Pulmonary artery endothelial cell (primary cell): ENCODE measurements around the gene KCNG2. TPM values are rescaled to one million over a fixed set of nuclear protein-coding genes. Genes with fewer than 3 reads are reported as not detected.
"Not testable (repeated sequence)": the region's sequence is repeated elsewhere in the genome, so short reads cannot be mapped to it uniquely, and the experiment has no call there.

Source experiments
- DNase-seq: peaks from one replicate; pipeline ENCODE4 v3.0.0-alpha.2; 2011; ENCODE audit warnings: low read depth, low spot score
- total RNA-seq: library from RNA; depleted of rRNA; stranded (reverse); fragments of >200 nt; gene quantifications from 2 replicates; pipeline ENCODE4 v1.2.3, GENCODE V29; 2014

KCNG2 gene
- total RNA-seq, 1 donor from 2014 or later = not detected

DNA sequence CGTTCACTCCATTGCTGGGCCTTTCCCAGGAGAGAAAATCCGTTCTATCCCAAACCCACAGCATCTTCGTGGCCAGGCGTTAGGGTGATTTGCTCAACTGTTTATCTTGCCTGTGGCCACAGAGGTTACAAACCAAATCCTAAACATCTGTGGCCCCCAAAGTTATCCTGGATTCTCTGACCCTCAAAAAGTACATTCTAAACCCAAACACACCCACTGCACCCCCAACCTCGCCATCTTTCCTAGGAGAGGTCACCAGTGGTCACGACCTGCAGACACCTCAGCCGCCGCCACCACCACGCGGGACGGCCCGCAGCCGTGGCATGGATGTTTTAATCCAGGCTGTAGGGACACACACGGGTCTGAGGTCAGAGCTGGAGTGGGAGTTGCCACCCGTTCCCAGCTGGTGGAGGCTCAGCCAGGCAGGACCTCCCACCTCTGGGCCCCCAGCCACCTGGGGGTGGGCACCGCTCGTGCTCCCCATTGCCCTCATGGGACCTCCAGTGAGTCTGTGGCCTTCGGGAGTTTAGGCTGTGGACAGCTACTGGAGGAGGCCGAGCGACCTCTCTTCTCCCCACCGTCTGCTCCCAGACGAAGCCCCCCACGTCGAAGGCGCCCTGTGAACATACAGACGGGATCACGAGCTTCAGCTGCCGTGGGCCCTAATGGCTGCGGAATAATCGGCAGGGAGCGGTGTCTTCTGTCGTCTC lies 72.0 kb downstream of the KCNG2 start:
- no peak for DNase-seq

DNA sequence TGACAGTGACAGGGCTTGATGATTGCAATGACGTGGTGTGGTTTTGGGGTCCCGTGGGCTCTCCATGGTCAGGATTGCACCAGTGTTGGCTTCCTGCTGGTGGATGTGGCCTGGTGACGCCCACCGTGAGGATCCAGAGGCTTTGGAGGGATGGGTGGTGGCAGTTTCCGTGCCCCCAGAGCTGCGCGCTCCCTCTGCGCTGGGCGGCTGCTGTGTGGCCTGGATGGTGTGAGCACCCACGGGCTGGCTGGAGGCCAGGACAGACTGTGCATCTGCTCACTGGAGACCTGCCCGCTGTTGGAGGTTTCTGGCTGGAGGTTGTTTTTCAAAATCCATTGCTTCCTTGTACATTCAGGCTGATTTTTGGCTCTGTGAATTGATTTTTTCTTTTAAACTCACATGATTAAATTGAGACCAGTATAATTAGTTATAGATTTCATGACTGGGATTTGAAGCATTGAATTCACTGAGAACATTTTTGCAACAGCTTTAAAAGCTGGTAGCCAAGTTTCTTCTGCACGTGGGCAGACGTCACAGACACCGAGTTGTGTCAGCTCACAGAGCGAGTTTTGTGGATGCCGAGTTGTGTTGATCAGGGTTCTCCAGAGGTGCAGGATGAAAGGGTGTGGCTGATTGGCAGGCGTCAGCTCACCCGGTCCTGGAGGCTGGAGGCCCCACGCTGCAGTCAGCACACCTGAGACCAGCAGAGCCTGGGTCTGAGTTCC lies 72.7 kb downstream of the KCNG2 start:
- DNase-seq = no peak

DNA sequence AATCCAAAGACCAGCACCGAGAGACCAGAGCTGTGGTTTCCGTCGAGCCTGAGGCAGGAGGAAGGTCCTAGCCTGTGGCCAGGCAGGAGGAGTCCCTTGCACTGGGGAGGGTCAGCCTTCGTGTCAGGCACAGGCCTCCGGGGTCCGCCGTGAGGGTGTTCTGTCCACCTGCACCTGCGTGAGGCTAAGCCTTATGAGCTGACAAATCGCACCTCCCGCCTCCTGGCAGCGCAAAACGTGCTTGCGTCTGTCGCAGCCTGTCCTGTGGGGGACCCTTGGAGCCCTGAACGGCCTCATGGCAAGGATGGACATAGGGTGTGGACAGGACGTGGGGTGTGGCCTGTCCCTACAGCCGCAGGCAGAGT lies 73.3 kb downstream of the KCNG2 start:
- DNase-seq = no peak

- DNase-seq = no peak
These were observed 73.8 kb downstream of the KCNG2 start for GRCh38 chr18:79871481-79872091.

GRCh38 chr18:79872527-79873444 lies 75.0 kb downstream of the KCNG2 start:
- no peak for DNase-seq

DNA sequence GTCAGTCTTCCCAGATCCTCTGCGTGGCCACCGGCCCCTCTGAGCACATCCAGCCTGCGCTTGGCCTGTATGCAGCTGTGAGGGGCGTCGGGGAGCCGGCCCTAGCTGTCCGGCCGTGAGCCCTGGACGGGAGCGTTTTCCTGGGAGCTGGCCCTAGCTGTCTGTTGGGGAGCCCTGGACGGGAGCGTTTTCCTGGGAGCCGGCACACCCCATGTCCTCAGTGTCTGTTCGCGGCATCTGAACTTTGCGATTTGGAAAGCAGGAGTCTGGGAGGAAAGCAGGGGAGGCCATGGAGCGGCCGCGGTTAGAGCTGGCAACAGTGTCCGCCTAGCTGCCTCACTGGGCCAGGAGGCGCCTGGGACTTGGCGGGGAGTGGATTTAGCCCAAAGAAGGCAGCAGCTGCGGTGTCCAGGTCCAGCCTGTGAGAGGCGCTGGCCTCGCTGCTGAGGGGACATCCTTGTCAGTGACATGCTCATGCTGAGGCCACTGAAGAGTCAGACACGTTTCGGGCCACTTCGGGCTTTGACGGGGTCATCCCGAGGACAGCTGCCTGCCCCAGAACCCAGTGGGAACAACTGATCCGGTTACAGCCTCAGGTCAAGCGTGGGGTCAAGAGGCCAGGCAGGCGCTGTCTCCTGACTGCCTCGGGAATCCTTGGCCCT lies 75.8 kb downstream of the KCNG2 start:
- no peak for DNase-seq

GRCh38 chr18:79874553-79875530 lies 77.1 kb downstream of the KCNG2 start:
- no peak for DNase-seq

GRCh38 chr18:79875531-79875919 lies 77.8 kb downstream of the KCNG2 start:
- DNase-seq = no peak

DNA sequence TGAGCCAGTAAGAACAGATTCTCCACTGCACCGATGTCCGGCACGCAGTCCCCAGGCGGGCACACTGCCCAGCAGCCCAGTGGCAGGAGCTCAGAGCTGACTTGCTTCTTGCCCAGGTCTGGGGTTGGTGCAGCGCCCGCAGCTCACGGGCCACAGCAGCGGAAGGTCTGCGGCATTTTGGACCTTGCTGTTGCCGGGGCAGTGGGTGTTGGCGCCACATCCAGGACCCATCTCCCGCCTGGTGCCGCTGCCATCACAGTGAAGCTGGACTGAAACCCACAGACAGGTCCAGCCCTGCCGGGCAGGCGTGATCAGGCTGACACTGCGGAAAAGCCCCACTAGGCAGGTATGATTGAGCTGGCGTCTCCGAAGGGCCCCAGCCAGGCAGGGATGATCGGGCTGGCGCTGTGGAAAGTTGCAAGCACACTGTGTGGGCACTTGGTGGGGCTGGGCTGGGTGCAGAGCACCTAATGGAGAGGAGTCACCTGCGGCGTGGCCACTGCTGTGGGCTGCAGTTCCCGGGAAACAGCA lies 78.3 kb downstream of the KCNG2 start:
- DNase-seq = no peak

DNA sequence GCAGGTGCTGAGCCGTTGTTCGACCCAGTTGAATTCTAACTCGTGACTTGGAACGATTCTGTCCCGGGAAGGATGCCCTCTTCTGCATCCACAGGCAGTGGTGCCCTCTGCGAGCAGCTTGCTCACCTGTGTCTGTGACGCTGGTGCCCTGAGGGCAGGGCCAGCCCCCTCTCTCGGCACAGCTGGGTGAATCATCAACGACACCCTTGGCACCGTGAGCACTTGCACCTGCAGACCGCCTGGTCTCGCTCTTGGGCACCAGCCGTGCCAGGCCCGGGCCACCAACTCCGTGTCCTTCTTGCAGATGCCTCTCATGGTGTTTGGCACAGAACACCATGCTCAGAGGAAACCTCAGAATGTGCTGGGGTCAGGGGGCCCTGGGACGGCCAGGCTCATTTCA lies 78.8 kb downstream of the KCNG2 start:
- DNase-seq = no peak

GRCh38 chr18:79877163-79878091 lies 79.7 kb downstream of the KCNG2 start:
- DNase-seq = no peak

DNA sequence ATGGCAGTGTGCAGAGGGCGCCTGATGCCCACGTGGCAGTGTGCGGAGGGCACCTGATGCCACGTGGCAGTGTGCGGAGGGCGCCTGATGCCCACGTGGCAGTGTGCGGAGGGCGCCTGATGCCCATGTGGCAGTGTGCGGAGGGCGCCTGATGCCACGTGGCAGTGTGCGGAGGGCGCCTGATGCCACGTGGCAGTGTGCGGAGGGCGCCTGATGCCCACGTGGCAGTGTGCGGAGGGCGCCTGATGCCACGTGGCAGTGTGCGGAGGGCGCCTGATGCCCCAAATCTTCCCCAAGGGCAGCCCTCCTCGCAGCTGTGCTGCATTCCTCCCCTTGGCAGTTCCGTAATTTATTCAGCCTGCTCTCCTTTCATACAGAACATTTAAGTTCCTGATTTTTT lies 80.5 kb downstream of the KCNG2 start:
- not testable (repeated sequence) for DNase-seq

DNA sequence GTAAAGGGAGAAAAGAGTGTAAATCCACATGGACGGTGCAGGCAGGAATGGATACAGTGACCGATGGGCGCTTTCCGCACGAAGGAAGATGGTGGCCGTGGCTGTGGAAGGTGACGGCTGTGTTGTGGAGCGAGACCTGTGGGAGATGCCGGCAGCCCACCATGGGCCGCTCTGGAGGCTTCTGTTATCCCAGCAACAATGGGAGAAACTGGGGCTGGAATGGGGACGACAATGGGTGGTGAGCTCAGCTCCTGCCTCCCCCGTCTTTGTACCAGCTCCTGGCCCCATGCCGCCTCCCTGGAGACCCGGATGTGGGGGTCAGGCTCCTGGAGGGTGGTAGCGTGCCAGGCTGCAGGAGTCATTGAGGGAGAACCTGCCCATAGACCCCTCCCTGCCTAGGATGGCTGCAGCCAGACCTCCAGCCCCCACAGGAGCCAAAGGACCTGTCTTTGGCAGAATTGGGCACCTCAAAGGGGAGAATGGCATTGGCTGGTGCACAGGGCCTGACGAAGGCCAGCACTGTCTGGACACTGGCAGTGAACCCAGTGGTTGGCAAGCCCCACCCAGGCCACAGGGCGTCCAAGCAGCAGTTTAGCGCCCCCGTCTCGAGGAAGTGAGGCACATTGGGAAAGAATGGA lies 81.1 kb downstream of the KCNG2 start:
- DNase-seq = no peak

DNA sequence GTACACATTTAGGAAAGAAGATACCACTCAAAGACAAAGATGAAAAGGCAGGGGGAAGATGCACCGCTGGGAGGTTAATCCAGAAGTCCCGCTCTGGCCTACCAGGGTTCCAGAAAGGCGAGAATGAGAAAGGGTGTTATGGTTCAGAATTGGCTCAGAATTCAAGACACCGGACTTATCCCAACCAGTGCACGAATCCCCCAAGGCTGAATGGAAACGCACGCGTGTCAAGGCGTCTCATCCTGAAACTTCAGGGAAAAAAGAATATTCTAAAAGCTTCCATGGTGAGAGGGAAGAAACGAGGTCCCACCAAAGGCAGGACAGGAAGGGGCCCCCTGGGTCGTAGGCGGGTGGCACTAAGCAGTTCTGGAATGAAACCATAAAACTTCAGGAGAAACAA lies 81.8 kb downstream of the KCNG2 start:
- no peak for DNase-seq

GRCh38 chr18:79881695-79882094 lies 84.0 kb downstream of the KCNG2 start:
- DNase-seq = no peak

DNA sequence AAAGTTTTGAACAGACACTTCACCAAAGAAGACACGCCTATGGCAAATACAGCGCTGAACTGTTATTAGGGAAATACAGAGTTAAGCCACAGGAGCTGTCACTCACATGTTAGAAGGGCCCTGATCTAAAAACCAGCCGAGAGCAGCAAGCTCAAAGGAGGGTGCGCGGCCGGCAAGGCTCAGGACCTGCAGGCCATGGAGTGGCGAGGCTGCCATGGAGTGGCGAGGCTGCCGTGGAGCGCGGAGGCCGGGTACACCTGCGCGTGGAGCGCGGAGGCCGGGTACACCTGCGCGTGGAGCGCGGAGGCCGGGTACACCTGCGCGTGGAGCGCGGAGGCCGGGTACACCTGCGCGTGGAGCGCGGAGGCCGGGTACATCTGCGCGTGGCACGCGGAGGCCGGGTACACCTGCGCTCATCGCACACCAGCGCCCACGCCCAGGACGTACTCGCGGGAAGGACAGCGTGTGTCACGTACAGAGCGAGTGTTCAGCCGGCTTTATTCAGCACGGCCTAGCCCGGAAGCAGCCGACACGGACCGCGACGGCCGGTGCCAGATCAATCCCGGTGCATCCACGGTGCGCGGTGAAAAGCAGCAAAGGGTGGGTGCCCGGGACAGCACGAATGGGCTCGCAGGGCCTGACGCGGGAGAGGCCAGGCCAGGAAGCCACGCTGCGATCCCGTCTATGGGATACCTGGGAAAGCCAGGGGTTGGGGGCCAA lies 84.9 kb downstream of the KCNG2 start:
- DNase-seq = no peak
